A549 (cell line): ENCODE data around the gene KRTAP2-4. TPM values are rescaled to one million over a fixed set of nuclear protein-coding genes. Genes with fewer than 3 reads are reported as not detected.

Experiments used
- ATAC-seq, 2 experiments: fragments of 200-7000 bp in 1 of 2; fragments of >200 bp in 1 of 2; cut with Nextera tagmentation in 1 of 2; cut with Tn5 transposase in 1 of 2; 3 replicates each; pipeline versions ENCODE4 v1.8.0 to v1.9.1; 2018 to 2020; ENCODE audit warnings: mild to moderate bottlenecking in 1 of 2, moderate library complexity in 1 of 2
- CTCF ChIA-PET: fragments of 300-600 bp; sonication (Branson Sonifier 250); formaldehyde crosslinking; extraction: SDS; loops from one replicate; lab custom pipeline; 2021; ENCODE audit warnings: antibody characterized with exemption, inconsistent platforms; lab: Yijun Ruan, JAX
- POLR2A ChIA-PET: fragments of 350-600 bp; formaldehyde crosslinking; extraction: SDS; loops from one replicate; lab custom pipeline; 2021; ENCODE audit warnings: antibody characterized with exemption, inconsistent platforms; lab: Yijun Ruan, JAX
- DNase-seq, 2 experiments: peaks; one replicate each; pipeline versions ENCODE4 v3.0.0 to v3.0.0-alpha.2; 2011 to 2016; ENCODE audit warnings: low read depth in 1 of 2, low spot score in 1 of 2
- FAIRE-seq: peaks from 2 replicates; lab custom pipeline; 2011; peaks lifted over from hg19 to GRCh38; lab: Jason Lieb, UNC
- H3K27ac ChIP-seq, 2 experiments: fragments of >200 bp; sonication (Bioruptor Twin); formaldehyde crosslinking; 3 replicates each; pipeline ENCODE4 v1.5.1; 2016 to 2017
- H3K4me1 ChIP-seq: fragments of >200 bp; sonication (Bioruptor Twin); formaldehyde crosslinking; 3 replicates; pipeline ENCODE4 v1.6.1; 2016
- H3K4me2 ChIP-seq: fragments of >200 bp; sonication (Bioruptor Twin); formaldehyde crosslinking; 3 replicates; pipeline ENCODE4 v1.6.1; 2016
- H3K4me3 ChIP-seq: fragments of >200 bp; sonication (Bioruptor Twin); formaldehyde crosslinking; 3 replicates; pipeline ENCODE4 v1.5.1; 2016
- H3K9me3 ChIP-seq: fragments of >200 bp; sonication (Bioruptor Twin); formaldehyde crosslinking; 3 replicates; pipeline ENCODE4 v1.6.1; 2016
- CBX8 ChIP-seq: fragments of 200-600 bp; sonication (generic); IDR thresholded peaks from 2 replicates; pipeline ENCODE4 v1.6.1; 2016
- CHD2 ChIP-seq: fragments of 150-350 bp; IDR thresholded peaks from 2 replicates; pipeline ENCODE4 v1.6.1; 2014; ENCODE audit warnings: low read length; ENCODE audit not compliant: partially characterized antibody
- ESRRA ChIP-seq: fragments of 150-350 bp; IDR thresholded peaks from 2 replicates; pipeline ENCODE4 v1.6.1; 2014; ENCODE audit warnings: mild to moderate bottlenecking, low read length, borderline replicate concordance
- FOSB ChIP-seq: fragments of 250-450 bp; sonication (Bioruptor Pico); IDR thresholded peaks from 2 replicates; pipeline ENCODE4 v1.5.0; 2020; ENCODE audit warnings: mild to moderate bottlenecking, moderate library complexity
- FOSL2 ChIP-seq, 2 experiments: fragments of 450-650 bp in 1 of 2; fragments of >200 bp in 1 of 2; sonication (Bioruptor Twin) in 1 of 2; formaldehyde crosslinking; IDR thresholded peaks; 2 replicates each; pipeline versions ENCODE4 v1.5.0 to v1.6.1; 2016 to 2020; ENCODE audit warnings: mild to moderate bottlenecking in 1 of 2, moderate library complexity in 1 of 2
- GATA3 ChIP-seq: IDR thresholded peaks from 2 replicates; pipeline ENCODE4 v1.6.1; 2012; ENCODE audit warnings: borderline replicate concordance
- HOXA7 ChIP-seq: fragments of 250-450 bp; sonication (Bioruptor Pico); IDR thresholded peaks from 2 replicates; pipeline ENCODE4 v1.5.0; 2020; ENCODE audit warnings: mild to moderate bottlenecking, moderate library complexity
- HOXB13 ChIP-seq: fragments of 250-450 bp; sonication (Bioruptor Pico); IDR thresholded peaks from 2 replicates; pipeline ENCODE4 v1.5.0; 2020; ENCODE audit warnings: low read depth, mild to moderate bottlenecking, moderate library complexity
- HOXB5 ChIP-seq: fragments of 250-450 bp; sonication (Bioruptor Pico); IDR thresholded peaks from 2 replicates; pipeline ENCODE4 v1.5.0; 2020; ENCODE audit warnings: mild to moderate bottlenecking, moderate library complexity
- JUN ChIP-seq, 2 experiments: fragments of >200 bp; sonication (Bioruptor Twin); formaldehyde crosslinking; IDR thresholded peaks; 2 replicates in 1 of 2; 3 replicates in 1 of 2; pipeline ENCODE4 v1.6.1; 2016 to 2017
- KDM5A ChIP-seq: fragments of 200-600 bp; sonication (generic); IDR thresholded peaks from 2 replicates; pipeline ENCODE4 v1.6.1; 2016; ENCODE audit warnings: antibody characterized with exemption, mild to moderate bottlenecking
- MYC ChIP-seq: IDR thresholded peaks from 2 replicates; pipeline ENCODE4 v1.6.1; 2012; ENCODE audit warnings: mild to moderate bottlenecking, inconsistent platforms, low read length, improper control_type of control experiment, borderline replicate concordance
- NFE2L2 ChIP-seq: fragments of 150-350 bp; conservative IDR thresholded peaks from 2 replicates; pipeline ENCODE4 v1.6.1; 2014; ENCODE audit warnings: low read length
- POLR2AphosphoS2 ChIP-seq: conservative IDR thresholded peaks from 2 replicates; pipeline ENCODE4 v1.6.1; 2012; ENCODE audit warnings: low read length, improper control_type of control experiment, inconsistent platforms
- RNF2 ChIP-seq: fragments of 200-600 bp; sonication (generic); IDR thresholded peaks from 2 replicates; pipeline ENCODE4 v1.6.1; 2016; ENCODE audit warnings: low read depth, mild to moderate bottlenecking, antibody characterized with exemption, moderate library complexity, borderline replicate concordance
- TP53 ChIP-seq: fragments of 250-450 bp; sonication (Bioruptor Pico); IDR thresholded peaks from 2 replicates; pipeline ENCODE4 v1.5.0; 2021; ENCODE audit warnings: mild to moderate bottlenecking, moderate library complexity
- ZSCAN20 ChIP-seq: fragments of 250-450 bp; sonication (Bioruptor Pico); IDR thresholded peaks from 2 replicates; pipeline ENCODE4 v1.8.0; 2022; ENCODE audit warnings: mild to moderate bottlenecking, moderate library complexity
- WGBS: methylation state at CpG from one replicate; pipeline ENCODE4 v1.1.6; 2017; ENCODE audit errors: missing lambda C conversion rate; 5-methylcytosine and 5-hydroxymethylcytosine counted together
- polyA plus RNA-seq, 4 experiments: library from polyadenylated mRNA; depleted of rRNA in 3 of 4; stranded (reverse); fragments of >200 nt; fragmentation: RNase III in 1 of 4; extraction: RNeasy Plus Mini Kit Qiagen cat#74134 plus additional on column Dnase treatment in 1 of 4; gene quantifications; 2 replicates in 3 of 4; 3 replicates in 1 of 4; pipeline ENCODE4 v1.2.3, GENCODE V29; 2011 to 2017
- TF ChIP-seq, protein P1 (sequence below): fragments of 250-450 bp; sonication (Bioruptor Pico); IDR thresholded peaks from 2 replicates; pipeline ENCODE4 v1.5.0; 2021; ENCODE audit warnings: mild to moderate bottlenecking, moderate library complexity, borderline replicate concordance
- TF ChIP-seq, protein P2 (sequence below): fragments of 200-600 bp; sonication (generic); IDR thresholded peaks from 2 replicates; pipeline ENCODE4 v1.6.1; 2016; ENCODE audit warnings: antibody characterized with exemption, mild to moderate bottlenecking, moderate library complexity
- TF ChIP-seq, protein P3 (sequence below): fragments of 250-450 bp; sonication (Bioruptor Pico); IDR thresholded peaks from 2 replicates; pipeline ENCODE4 v1.5.0; 2020; ENCODE audit warnings: low read depth, mild to moderate bottlenecking, moderate library complexity

Gene KRTAP2-4
- polyA plus RNA-seq, 2 of the 4 experiments (the other 2 are of a cell fraction) = not detected

DNA sequence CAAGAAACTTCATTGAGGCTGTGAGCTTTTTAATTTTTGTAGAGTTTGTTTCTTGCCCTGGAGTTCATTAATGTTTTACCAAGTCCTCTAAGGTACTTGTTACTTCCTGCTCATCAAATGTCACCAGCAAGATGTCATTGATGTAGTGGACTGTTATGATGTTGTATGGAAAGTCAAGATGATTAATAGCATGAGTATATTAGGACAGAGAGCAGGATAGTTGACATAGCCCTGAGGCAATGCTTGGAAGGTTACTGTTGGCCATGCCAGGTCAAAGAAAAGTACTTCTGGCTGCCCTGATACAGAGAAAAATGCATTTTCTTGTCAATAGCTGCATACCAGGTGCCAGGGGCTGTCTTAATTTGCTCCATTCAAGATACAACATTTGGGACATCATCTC is 45.3 kb downstream of the KRTAP2-4 start:
- POLR2A ChIA-PET = no interaction called here
- FAIRE-seq = peak; percentile 87
- CTCF ChIA-PET = interaction anchor here (1.4 to 2.7 kb wide), 3 partner anchors 9 to 628 kb away, joined by 5 to 8 read pairs (median 6); partner anchors contain the start of gene KRTAP1-4
- TF ChIP-seq GATA3 (peak; percentile 36; the same call in 1 of the 2 replicates), JUN (IDR thresholded peaks at IDR 0.05) (no peak), KDM5A (no peak), TP53 (CRISPR knock-in tag) (no peak)
- TF ChIP-seq, all 56 proteins: peak for 1
- peaks cover 13% of the 10 kb centered on the region; the same call in 1 of the 3 replicates for H3K4me1 ChIP-seq
- H3K4me3 ChIP-seq = no peak overlapping the region
- peak in 1 of 2 experiments; percentile 69 for DNase-seq
- peak overlapping the region; percentile 29 for H3K4me2 ChIP-seq
- no peak overlapping the region for H3K27ac ChIP-seq
- ATAC-seq = peak; percentile 33 to 62; a peak in 1 of 6 replicates
- H3K9me3 ChIP-seq = no peaks in the 10 kb centered on the region

DNA sequence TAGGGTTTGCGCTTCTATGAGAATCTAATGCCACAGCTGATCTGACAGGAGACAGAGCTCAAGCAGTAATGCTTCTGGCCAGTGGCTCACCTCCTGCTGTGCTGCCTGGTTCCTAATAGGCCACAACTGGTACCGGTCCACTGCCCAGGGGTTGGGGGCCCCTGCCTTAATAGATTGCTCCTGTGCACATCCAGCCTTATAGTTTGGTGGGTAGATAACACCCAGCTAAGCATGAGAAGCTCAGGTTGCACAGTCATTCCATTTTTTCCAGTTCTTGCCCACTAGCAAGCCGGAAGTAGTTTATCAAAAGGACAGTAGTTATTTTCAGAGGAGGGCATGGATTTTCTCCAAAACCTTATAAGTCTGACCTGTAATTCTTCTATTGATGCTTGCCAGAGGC is 46.3 kb downstream of the KRTAP2-4 start:
- FAIRE-seq (no peak), DNase-seq (no peak), ATAC-seq (no peak)
- CTCF ChIA-PET = interaction anchor here (2.7 kb wide), 1 partner anchor 629 kb away, joined by 8 read pairs; no protein-coding TSS in a partner anchor
- 86% methylated on average over 3 of the region's 3 CpGs for WGBS
- Histone ChIP-seq H3K27ac (no peak overlapping the region; a peak in 1 of 6 replicates), H3K9me3 (no peaks in the 10 kb centered on the region), H3K4me2 (no peak overlapping the region), H3K4me1 (peaks cover 13% of the 10 kb centered on the region; the same call in 1 of the 3 replicates), H3K4me3 (no peak overlapping the region)
- POLR2A ChIA-PET = no interaction called here
- no peak for TF ChIP-seq CBX8
- TF ChIP-seq NFE2L2 = no peak
- TF ChIP-seq, protein P1, sequence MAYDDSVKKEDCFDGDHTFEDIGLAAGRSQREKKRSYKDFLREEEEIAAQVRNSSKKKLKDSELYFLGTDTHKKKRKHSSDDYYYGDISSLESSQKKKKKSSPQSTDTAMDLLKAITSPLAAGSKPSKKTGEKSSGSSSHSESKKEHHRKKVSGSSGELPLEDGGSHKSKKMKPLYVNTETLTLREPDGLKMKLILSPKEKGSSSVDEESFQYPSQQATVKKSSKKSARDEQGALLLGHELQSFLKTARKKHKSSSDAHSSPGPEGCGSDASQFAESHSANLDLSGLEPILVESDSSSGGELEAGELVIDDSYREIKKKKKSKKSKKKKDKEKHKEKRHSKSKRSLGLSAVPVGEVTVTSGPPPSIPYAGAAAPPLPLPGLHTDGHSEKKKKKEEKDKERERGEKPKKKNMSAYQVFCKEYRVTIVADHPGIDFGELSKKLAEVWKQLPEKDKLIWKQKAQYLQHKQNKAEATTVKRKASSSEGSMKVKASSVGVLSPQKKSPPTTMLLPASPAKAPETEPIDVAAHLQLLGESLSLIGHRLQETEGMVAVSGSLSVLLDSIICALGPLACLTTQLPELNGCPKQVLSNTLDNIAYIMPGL (CRISPR knock-in tag) = no peak
- no peak for TF ChIP-seq HOXB13 (CRISPR knock-in tag)
- TF ChIP-seq, protein P2, sequence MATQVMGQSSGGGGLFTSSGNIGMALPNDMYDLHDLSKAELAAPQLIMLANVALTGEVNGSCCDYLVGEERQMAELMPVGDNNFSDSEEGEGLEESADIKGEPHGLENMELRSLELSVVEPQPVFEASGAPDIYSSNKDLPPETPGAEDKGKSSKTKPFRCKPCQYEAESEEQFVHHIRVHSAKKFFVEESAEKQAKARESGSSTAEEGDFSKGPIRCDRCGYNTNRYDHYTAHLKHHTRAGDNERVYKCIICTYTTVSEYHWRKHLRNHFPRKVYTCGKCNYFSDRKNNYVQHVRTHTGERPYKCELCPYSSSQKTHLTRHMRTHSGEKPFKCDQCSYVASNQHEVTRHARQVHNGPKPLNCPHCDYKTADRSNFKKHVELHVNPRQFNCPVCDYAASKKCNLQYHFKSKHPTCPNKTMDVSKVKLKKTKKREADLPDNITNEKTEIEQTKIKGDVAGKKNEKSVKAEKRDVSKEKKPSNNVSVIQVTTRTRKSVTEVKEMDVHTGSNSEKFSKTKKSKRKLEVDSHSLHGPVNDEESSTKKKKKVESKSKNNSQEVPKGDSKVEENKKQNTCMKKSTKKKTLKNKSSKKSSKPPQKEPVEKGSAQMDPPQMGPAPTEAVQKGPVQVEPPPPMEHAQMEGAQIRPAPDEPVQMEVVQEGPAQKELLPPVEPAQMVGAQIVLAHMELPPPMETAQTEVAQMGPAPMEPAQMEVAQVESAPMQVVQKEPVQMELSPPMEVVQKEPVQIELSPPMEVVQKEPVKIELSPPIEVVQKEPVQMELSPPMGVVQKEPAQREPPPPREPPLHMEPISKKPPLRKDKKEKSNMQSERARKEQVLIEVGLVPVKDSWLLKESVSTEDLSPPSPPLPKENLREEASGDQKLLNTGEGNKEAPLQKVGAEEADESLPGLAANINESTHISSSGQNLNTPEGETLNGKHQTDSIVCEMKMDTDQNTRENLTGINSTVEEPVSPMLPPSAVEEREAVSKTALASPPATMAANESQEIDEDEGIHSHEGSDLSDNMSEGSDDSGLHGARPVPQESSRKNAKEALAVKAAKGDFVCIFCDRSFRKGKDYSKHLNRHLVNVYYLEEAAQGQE = no peak
- no peak for TF ChIP-seq RNF2
- TF ChIP-seq HOXB5 = no peak
- no peak for TF ChIP-seq HOXA7
- TF ChIP-seq TP53 (CRISPR knock-in tag) = no peak
- no peak for TF ChIP-seq POLR2AphosphoS2
- TF ChIP-seq ESRRA = no peak
- no peak for TF ChIP-seq FOSL2 (IDR thresholded peaks at IDR 0.05)
- TF ChIP-seq FOSL2 (CRISPR knock-in tag; IDR thresholded peaks at IDR 0.05) = no peak
- TF ChIP-seq JUN (IDR thresholded peaks at IDR 0.05) = no peak
- no peak for TF ChIP-seq CHD2
- TF ChIP-seq ZSCAN20 (CRISPR knock-in tag) = no peak
- TF ChIP-seq MYC = no peak
- TF ChIP-seq, protein P3, sequence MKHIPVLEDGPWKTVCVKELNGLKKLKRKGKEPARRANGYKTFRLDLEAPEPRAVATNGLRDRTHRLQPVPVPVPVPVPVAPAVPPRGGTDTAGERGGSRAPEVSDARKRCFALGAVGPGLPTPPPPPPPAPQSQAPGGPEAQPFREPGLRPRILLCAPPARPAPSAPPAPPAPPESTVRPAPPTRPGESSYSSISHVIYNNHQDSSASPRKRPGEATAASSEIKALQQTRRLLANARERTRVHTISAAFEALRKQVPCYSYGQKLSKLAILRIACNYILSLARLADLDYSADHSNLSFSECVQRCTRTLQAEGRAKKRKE (CRISPR knock-in tag) = no peak
- no peak for TF ChIP-seq KDM5A
- no peak for TF ChIP-seq FOSB (CRISPR knock-in tag)
- TF ChIP-seq, all 56 proteins: peak for 0
